ENCODE data around the gene LARGE1. TPM values are rescaled to one million over a fixed set of nuclear protein-coding genes. Genes with fewer than 3 reads are reported as not detected.

LARGE1 gene
- total and polyA plus RNA-seq, 2 of the 8 experiments (the other 6 are each of a cell fraction or from before 2014, with no cell fraction given), result 43.7 to 83.0 TPM

DNA sequence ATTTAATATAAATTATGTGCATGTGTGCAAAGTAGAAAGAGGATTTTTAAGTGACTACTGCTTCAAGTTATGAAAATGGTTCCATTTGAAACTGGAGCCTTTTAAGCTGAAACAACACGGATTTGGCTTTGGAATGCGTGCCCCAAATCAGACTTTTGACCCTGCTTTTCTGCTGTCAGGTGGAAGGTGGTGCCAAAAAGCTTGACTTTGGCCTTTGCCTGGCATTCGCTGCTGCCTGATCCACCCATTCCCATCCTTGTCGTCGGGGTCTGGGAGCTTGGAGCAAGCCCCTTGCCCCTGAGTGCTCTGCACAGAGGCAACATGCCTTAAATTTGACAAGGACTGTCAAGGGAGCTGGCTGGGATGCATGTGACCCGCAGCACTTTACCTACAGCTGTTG lies 526.8 kb downstream of the LARGE1 start:
- no peak for FAIRE-seq
- H4K8ac ChIP-seq (ENCODE audit: extremely low read depth, insufficient read depth, low read length), result no peak overlapping the region
- no peak overlapping the region for H3K4ac ChIP-seq (replicated peaks; ENCODE audit: insufficient read length, low read depth, low read length)
- no peak overlapping the region for H3K9ac ChIP-seq (replicated peaks in 1 of 4; ENCODE audit: extremely low read depth in 1 of 4, low read depth in 3 of 4, low read length in 3 of 4)
- no peak overlapping the region for H3K4me2 ChIP-seq (ENCODE audit: insufficient read depth in 1 of 2, low read depth in 2 of 2, low read length in 2 of 2)
- H3K14ac ChIP-seq (ENCODE audit: insufficient read length), result no peak overlapping the region
- H2BK15ac ChIP-seq (ENCODE audit: low read length), result no peak overlapping the region
- no peak overlapping the region for H3K4me3 ChIP-seq (ENCODE audit: extremely low read depth in 1 of 4, insufficient read depth in 2 of 4, low read depth in 3 of 4, low read length in 4 of 4)
- no peaks in the 10 kb centered on the region for H3K36me3 ChIP-seq (ENCODE audit: control insufficient read depth in 2 of 4, insufficient read depth in 4 of 4, low read length in 3 of 4)
- H4K5ac ChIP-seq (ENCODE audit: insufficient read length, low read depth, low read length), result no peak overlapping the region
- no peaks in the 10 kb centered on the region for H3K9me3 ChIP-seq (ENCODE audit: insufficient read depth in 2 of 2, low read depth in 1 of 2, low read length in 1 of 2)
- H2BK20ac ChIP-seq (ENCODE audit: low read length), result no peak overlapping the region
- H3K27ac ChIP-seq (ENCODE audit: low read depth, low read length), result no peak overlapping the region
- H4K91ac ChIP-seq (replicated peaks; ENCODE audit: insufficient read length, low read length), result no peak overlapping the region
- no peaks in the 10 kb centered on the region for H3K4me1 ChIP-seq (replicated peaks in 1 of 4; ENCODE audit: control insufficient read depth in 3 of 4, insufficient read depth in 4 of 4, low read length in 3 of 4)
- H3K79me2 ChIP-seq (ENCODE audit: control insufficient read depth in 1 of 2, insufficient read depth in 2 of 2, low read length in 2 of 2), result no peaks in the 10 kb centered on the region
- ChIA-PET CTCF (ENCODE audit: partially characterized antibody) (interaction anchor here (0.5 to 1.2 kb wide), 3 partner anchors 9 to 187 kb away, joined by 3 read pairs; no protein-coding TSS in a partner anchor), POLR2A (ENCODE audit: partially characterized antibody) (no interaction called here)
- 96% methylated on average over 6 of the region's 6 CpGs; no CpG with 5 or more reads in 1 of the 2 experiments for WGBS, 2 experiments (ENCODE audit: extremely low coverage in 1 of 2, insufficient coverage in 1 of 2, insufficient read length in 1 of 2, insufficient replicate concordance in 2 of 2, low coverage in 1 of 2, low lambda C conversion rate in 2 of 2, missing lambda C conversion rate in 1 of 2)
- no peaks in the 10 kb centered on the region for H3K23me2 ChIP-seq (ENCODE audit: low read depth, low read length)
- H3K18ac ChIP-seq (ENCODE audit: extremely low read depth, low read length), result no peak overlapping the region
- H3K23ac ChIP-seq (ENCODE audit: insufficient read length), result no peak overlapping the region
- no peak overlapping the region for H2BK12ac ChIP-seq (ENCODE audit: low read depth, low read length)
- no peak overlapping the region for H2AK5ac ChIP-seq (ENCODE audit: low read depth, low read length)
- H3K56ac ChIP-seq (replicated peaks; ENCODE audit: insufficient read length, low read depth, low read length), result no peak overlapping the region
- no peak for DNase-seq (ENCODE audit: low read depth in 1 of 2, low spot score in 2 of 2)
- no peaks in the 10 kb centered on the region for H3K27me3 ChIP-seq (replicated peaks in 1 of 4; ENCODE audit: control insufficient read depth in 3 of 4, extremely low read depth in 1 of 4, insufficient read depth in 3 of 4, low read length in 3 of 4)
- no peak overlapping the region for H2AFZ ChIP-seq (ENCODE audit: low read length)
- no peak overlapping the region for H2BK120ac ChIP-seq (replicated peaks; ENCODE audit: low read depth, low read length)
- no peak overlapping the region for H2BK5ac ChIP-seq (ENCODE audit: low read depth, low read length)
- peaks cover 0 to 2% of the 10 kb centered on the region in 2 experiments for H4K20me1 ChIP-seq (replicated peaks in 1 of 2; ENCODE audit: control insufficient read depth in 1 of 2, insufficient read depth in 2 of 2, low read length in 2 of 2)
- H3K79me1 ChIP-seq (ENCODE audit: low read depth, low read length), result no peaks in the 10 kb centered on the region; the same call in 1 of the 2 replicates
- no peak for TF ChIP-seq NRF1 (IDR thresholded peaks at IDR 0.05; ENCODE audit: low read depth, low read length)
- TF ChIP-seq EZH2 (IDR thresholded peaks at IDR 0.05; ENCODE audit: low read depth, low read length, severe bottlenecking), result no peak
- TF ChIP-seq ASH2L (IDR thresholded peaks at IDR 0.05; ENCODE audit: low read length), result no peak
- TF ChIP-seq TCF12 (IDR thresholded peaks at IDR 0.05; ENCODE audit: low read depth, low read length), result no peak
- no peak for TF ChIP-seq CREB1 (IDR thresholded peaks at IDR 0.05)
- no peak for TF ChIP-seq GABPA (IDR thresholded peaks at IDR 0.05; ENCODE audit: borderline replicate concordance, insufficient read depth, low read length)
- TF ChIP-seq CHD2 (IDR thresholded peaks at IDR 0.05; ENCODE audit: low read length), result no peak
- no peak for TF ChIP-seq RBBP5 (IDR thresholded peaks at IDR 0.05; ENCODE audit: borderline replicate concordance, low read depth, low read length)
- no peak for TF ChIP-seq SP2 (IDR thresholded peaks at IDR 0.05; ENCODE audit: low read length)
- TF ChIP-seq CBX8 (IDR thresholded peaks at IDR 0.05; ENCODE audit: borderline replicate concordance, low read depth, low read length), result no peak
- TF ChIP-seq SIRT6 (IDR thresholded peaks at IDR 0.05; ENCODE audit: low read length), result no peak
- no peak for TF ChIP-seq TEAD4 (IDR thresholded peaks at IDR 0.05; ENCODE audit: low read depth, low read length)
- TF ChIP-seq SP4 (IDR thresholded peaks at IDR 0.05; ENCODE audit: low read length), result no peak
- no peak for TF ChIP-seq RFX5 (IDR thresholded peaks at IDR 0.05; ENCODE audit: borderline replicate concordance, low read depth, low read length)
